ENCODE results near the gene CYP27B1. TPM values are rescaled to one million over a fixed set of nuclear protein-coding genes. Genes with fewer than 3 reads are reported as not detected.

The CYP27B1 gene
- total RNA-seq, 1 experiment from 2014 or later = 27.5 TPM

DNA sequence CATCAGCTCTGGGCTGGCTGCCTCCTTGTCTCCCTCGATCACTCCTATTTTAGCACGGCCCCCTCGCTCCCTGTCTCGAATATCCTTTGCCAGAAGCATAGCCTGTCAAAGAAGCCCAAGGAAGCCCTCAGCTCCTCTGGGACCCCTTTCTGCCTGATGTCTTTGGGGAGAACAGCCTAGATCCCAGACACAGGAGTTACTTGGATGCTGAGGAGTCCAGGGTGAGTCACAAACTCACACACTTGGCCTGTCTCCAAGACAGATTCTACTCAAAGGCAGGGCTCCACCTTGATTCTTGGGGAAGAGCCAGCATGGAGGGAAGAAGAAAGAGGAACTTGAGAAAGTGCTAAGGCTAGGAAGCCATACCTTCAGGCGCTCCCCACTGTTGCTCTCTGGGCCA, 43.6 kb upstream of the CYP27B1 start:
- TF ChIP-seq, protein P1, sequence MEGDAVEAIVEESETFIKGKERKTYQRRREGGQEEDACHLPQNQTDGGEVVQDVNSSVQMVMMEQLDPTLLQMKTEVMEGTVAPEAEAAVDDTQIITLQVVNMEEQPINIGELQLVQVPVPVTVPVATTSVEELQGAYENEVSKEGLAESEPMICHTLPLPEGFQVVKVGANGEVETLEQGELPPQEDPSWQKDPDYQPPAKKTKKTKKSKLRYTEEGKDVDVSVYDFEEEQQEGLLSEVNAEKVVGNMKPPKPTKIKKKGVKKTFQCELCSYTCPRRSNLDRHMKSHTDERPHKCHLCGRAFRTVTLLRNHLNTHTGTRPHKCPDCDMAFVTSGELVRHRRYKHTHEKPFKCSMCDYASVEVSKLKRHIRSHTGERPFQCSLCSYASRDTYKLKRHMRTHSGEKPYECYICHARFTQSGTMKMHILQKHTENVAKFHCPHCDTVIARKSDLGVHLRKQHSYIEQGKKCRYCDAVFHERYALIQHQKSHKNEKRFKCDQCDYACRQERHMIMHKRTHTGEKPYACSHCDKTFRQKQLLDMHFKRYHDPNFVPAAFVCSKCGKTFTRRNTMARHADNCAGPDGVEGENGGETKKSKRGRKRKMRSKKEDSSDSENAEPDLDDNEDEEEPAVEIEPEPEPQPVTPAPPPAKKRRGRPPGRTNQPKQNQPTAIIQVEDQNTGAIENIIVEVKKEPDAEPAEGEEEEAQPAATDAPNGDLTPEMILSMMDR (IDR thresholded peaks at IDR 0.05; ENCODE audit: unreplicated experiment) = no peak
- H3K27ac Mint-ChIP-seq (ENCODE audit: low read depth, unreplicated experiment) = no peak overlapping the region
- H3K27me3 Mint-ChIP-seq (ENCODE audit: insufficient read depth, unreplicated experiment) = no peaks in the 10 kb centered on the region
- CTCF ChIA-PET = interaction anchor here (0.6 to 2.3 kb wide), 9 partner anchors 8 to 816 kb away, joined by 3 to 12 read pairs (median 3); no protein-coding TSS in a partner anchor
- POLR2A ChIA-PET = interaction anchor here (0.6 to 1.7 kb wide), 9 partner anchors 10 to 125 kb away, joined by 3 to 6 read pairs (median 3); partner anchors contain the start of gene TSFM
- H3K9me3 Mint-ChIP-seq (ENCODE audit: unreplicated experiment) = no peaks in the 10 kb centered on the region
- no TSS peak for BruUV-seq (replicated peaks)
- intact Hi-C loops (cut with micrococcal nuclease) = no loop called here
- peak; percentile 96 for DNase-seq (ENCODE audit: unreplicated experiment)
- peaks cover 5% of the 10 kb centered on the region for H3K36me3 Mint-ChIP-seq (ENCODE audit: insufficient read depth, unreplicated experiment)
- no peak overlapping the region for H3K4me3 Mint-ChIP-seq (ENCODE audit: unreplicated experiment)
- peaks cover 8% of the 10 kb centered on the region for H3K4me1 Mint-ChIP-seq (ENCODE audit: insufficient read depth, unreplicated experiment)

DNA sequence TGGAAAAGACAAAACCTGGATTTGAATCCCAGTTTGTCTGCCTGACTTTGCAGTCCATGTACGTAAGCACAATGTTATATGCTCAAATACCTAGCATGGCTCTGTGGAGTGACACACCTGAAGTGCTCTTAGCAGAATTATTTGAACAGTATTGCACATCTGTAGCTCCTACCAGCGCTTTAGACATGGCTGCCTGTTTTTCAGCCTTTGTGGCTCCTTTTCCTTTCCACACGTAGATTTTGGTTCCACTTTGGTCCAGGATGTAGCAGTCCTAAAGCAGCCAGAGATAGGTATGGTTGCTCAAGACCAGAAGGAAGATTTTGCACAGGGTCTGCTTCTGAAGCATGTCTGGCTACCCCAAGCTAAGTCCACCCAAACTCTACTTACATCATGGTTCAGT, 42.5 kb upstream of the CYP27B1 start:
- no peak overlapping the region for H3K27ac Mint-ChIP-seq (ENCODE audit: low read depth, unreplicated experiment)
- BruUV-seq (replicated peaks) = no TSS peak
- H3K9me3 Mint-ChIP-seq (ENCODE audit: unreplicated experiment) = no peaks in the 10 kb centered on the region
- no peak for DNase-seq (ENCODE audit: unreplicated experiment)
- peaks cover 8% of the 10 kb centered on the region for H3K4me1 Mint-ChIP-seq (ENCODE audit: insufficient read depth, unreplicated experiment)
- no peaks in the 10 kb centered on the region for H3K27me3 Mint-ChIP-seq (ENCODE audit: insufficient read depth, unreplicated experiment)
- ChIA-PET POLR2A (interaction anchor here (0.7 to 1.7 kb wide), 3 partner anchors 9 to 27 kb away, joined by 3 to 6 read pairs (median 3); partner anchors contain the start of gene TSFM), CTCF (interaction anchor here (1.4 to 1.6 kb wide), 2 partner anchors 10 to 79 kb away, joined by 3 to 6 read pairs; no protein-coding TSS in a partner anchor)
- TF ChIP-seq, protein P1 (IDR thresholded peaks at IDR 0.05; ENCODE audit: unreplicated experiment) = no peak
- intact Hi-C loops (cut with micrococcal nuclease) = no loop called here
- H3K4me3 Mint-ChIP-seq (ENCODE audit: unreplicated experiment) = no peak overlapping the region
- peaks cover 6% of the 10 kb centered on the region for H3K36me3 Mint-ChIP-seq (ENCODE audit: insufficient read depth, unreplicated experiment)

DNA sequence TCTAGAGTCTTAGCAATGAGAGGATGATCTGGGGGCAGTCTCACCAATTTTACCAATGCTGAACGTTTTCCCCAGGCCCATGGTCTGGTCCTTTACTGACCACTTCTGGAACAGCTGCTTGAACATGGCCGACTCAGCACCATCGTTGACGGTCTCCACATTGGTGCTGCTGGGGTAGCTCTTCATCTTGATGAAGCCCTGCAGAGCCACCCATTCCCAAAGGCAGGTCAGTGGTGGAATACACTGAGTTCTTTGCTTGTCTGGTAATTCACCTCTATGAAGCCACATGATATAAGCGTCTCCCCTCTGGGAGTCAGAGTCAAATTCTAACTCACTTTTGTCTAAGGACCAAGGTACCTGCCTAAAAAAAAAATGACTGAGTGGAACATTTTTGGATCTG, 41.5 kb upstream of the CYP27B1 start:
- H3K4me1 Mint-ChIP-seq (ENCODE audit: insufficient read depth, unreplicated experiment) = peaks cover 8% of the 10 kb centered on the region
- peaks cover 11% of the 10 kb centered on the region for H3K36me3 Mint-ChIP-seq (ENCODE audit: insufficient read depth, unreplicated experiment)
- DNase-seq (ENCODE audit: unreplicated experiment) = no peak
- intact Hi-C loops (cut with micrococcal nuclease) = no loop called here
- no peaks in the 10 kb centered on the region for H3K9me3 Mint-ChIP-seq (ENCODE audit: unreplicated experiment)
- BruUV-seq (replicated peaks) = no TSS peak
- ChIA-PET CTCF (interaction anchor here (0.6 to 1.1 kb wide), 4 partner anchors 14 to 953 kb away, joined by 3 to 4 read pairs (median 3); no protein-coding TSS in a partner anchor), POLR2A (no interaction called here)
- H3K4me3 Mint-ChIP-seq (ENCODE audit: unreplicated experiment) = no peak overlapping the region
- TF ChIP-seq, protein P1 (IDR thresholded peaks at IDR 0.05; ENCODE audit: unreplicated experiment) = no peak
- no peaks in the 10 kb centered on the region for H3K27me3 Mint-ChIP-seq (ENCODE audit: insufficient read depth, unreplicated experiment)
- H3K27ac Mint-ChIP-seq (ENCODE audit: low read depth, unreplicated experiment) = no peak overlapping the region

DNA sequence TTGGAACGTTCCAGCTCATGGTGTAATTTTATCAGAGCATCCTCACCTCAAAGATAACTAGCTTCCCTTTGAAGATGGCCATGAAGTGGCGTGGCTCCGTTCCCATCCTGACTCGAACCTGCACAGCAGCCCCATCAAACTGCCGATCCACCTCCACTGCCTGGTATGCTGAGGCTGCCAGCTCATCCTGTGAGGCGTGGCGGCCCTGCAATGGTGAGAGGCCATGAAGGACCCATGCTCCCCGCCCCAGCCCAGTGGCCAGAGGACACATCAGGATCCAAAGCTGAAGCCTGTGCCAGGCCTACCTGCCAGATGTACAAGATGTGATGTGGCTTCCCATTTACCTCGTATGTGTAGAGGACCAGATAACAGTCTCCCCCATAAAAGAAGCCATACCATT, 40.4 kb upstream of the CYP27B1 start:
- intact Hi-C loops (cut with micrococcal nuclease) = no loop called here
- DNase-seq (ENCODE audit: unreplicated experiment) = no peak
- H3K9me3 Mint-ChIP-seq (ENCODE audit: unreplicated experiment) = no peaks in the 10 kb centered on the region
- no peaks in the 10 kb centered on the region for H3K27me3 Mint-ChIP-seq (ENCODE audit: insufficient read depth, unreplicated experiment)
- peaks cover 8% of the 10 kb centered on the region for H3K4me1 Mint-ChIP-seq (ENCODE audit: insufficient read depth, unreplicated experiment)
- H3K27ac Mint-ChIP-seq (ENCODE audit: low read depth, unreplicated experiment) = no peak overlapping the region
- ChIA-PET POLR2A (interaction anchor here (1.3 kb wide), 1 partner anchor 10 kb away, joined by 4 read pairs; no protein-coding TSS in a partner anchor), CTCF (interaction anchor here (0.6 to 1.1 kb wide), 5 partner anchors 8 to 97 kb away, joined by 3 to 4 read pairs (median 3); partner anchors contain the start of gene TSFM)
- H3K4me3 Mint-ChIP-seq (ENCODE audit: unreplicated experiment) = no peak overlapping the region
- H3K36me3 Mint-ChIP-seq (ENCODE audit: insufficient read depth, unreplicated experiment) = peaks cover 11% of the 10 kb centered on the region
- no TSS peak for BruUV-seq (replicated peaks)
- TF ChIP-seq, protein P1 (IDR thresholded peaks at IDR 0.05; ENCODE audit: unreplicated experiment) = no peak

Data from MCF 10A (cell line).